Limb (tissue), 2 donors: ENCODE data around the gene SCUBE2.
A peak's percentile ranks its signal among the peaks of the same experiment; 100 is the strongest.

Experiments used
- DNase-seq, 2 donors: peaks; one replicate each; pipeline ENCODE4 v3.0.0-alpha.2; 2016; ENCODE audit errors: extremely low spot score in 2 of 2

The SCUBE2 gene

DNA sequence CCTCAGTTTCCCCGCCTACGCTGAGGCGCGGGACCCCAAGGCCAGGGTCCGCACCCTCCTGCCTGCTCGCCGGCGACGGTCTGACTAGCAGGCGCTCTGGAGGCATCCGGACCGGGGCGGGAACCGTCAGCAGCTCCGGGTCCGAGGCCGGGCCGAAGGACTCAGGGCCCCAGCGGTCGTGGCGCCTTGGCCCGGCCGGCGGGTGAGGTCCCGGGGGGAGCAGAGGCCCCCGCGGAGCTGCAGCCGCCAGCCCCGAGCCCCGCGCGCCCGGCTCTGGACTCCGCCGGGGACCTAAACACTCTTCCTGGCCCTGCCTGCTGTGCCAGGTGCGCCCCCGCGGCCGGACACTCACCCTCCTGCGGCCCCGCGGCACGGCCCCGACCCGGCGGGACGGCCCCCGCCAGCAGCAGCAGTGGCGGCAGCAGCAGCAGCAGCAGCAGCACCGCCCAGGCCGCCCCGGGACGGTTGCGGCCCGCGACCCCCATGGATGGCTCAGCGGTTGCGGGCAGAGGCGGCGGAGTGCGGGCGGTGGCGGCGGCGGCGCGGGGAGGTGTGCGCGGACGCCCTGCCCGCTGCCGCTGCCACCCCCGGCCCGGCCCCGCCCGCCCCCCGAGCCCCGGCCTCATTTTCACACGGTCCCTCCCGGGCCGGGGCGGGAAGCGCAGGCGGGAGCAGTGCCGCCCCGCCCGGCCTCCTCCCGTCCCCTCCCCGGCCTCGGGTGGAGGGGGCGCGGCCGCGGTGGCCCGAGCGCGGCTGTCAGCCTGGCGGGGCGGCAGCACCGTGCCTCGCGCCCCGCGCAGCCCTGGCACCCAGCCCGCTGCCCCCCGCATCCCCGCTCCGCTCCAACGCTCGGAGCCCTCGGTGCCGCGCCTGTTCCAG lies at the start of gene SCUBE2:
TSS of gene SCUBE2 (minus strand) at position 556 of the 879 bp plus-strand sequence. CDS start at position 485, 71 bp downstream.
- peak in 1 of 2 donors; percentile 58 for DNase-seq

GRCh38 chr11:9141186-9141585 lies 49.8 kb upstream of the SCUBE2 start:
- DNase-seq = no peak

- DNase-seq = no peak
These were observed 48.4 kb upstream of the SCUBE2 start for GRCh38 chr11:9139628-9140357.

DNA sequence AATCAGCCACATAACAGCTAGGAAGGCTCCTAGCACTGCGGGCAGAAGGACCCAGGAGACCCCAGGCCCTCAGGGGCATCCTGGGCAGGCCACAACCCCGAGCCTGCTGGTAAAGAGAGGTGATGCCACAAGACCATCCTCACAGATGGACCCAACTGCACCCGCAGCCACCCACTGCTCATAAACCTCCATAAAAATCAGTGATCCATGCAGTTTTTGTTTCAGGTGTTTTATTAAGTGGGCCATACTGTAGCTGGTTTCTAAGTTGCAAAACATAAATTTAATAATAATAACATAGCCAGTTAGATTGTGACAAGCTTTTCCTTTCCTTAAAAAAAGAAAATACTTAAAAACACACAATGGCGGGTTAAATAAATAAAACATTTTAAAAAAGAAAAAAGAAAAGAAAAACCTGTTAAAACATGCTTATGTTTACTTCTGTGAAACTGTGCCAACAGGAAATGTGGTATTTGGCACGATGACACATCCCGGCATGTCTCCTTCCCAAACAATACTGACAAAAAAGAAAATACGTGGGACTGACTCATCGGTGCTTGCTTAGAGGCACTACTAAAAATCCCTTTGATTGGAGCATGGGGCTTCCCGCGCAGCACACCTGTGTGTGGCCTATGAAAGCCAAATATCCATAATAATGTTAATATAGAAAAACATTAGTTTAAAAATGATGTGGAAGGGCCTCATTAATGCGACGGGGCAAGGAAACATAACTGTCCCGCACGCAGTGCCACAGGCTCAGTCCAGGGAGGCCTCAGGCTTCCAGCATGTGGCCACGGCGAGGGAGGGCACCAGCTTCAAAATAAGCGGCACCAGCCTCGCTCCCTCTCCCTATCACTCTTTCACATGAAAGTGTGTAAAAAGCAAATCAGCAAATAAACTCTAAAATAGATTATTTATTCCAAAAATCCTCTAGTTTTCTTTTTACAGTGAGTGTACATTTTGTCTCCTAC lies 47.5 kb upstream of the SCUBE2 start:
- no peak for DNase-seq

GRCh38 chr11:9138133-9138453 lies 46.7 kb upstream of the SCUBE2 start:
- DNase-seq = no peak

GRCh38 chr11:9137293-9138132 lies 46.1 kb upstream of the SCUBE2 start:
- peak; percentile 64 to 87 for DNase-seq

- no peak for DNase-seq
These were observed 45.3 kb upstream of the SCUBE2 start for GRCh38 chr11:9136741-9137140.

GRCh38 chr11:9133956-9134355 lies 42.6 kb upstream of the SCUBE2 start:
- no peak for DNase-seq

- DNase-seq = no peak
These were observed 40.9 kb upstream of the SCUBE2 start for GRCh38 chr11:9132203-9132878.

GRCh38 chr11:9130297-9130696 lies 38.9 kb upstream of the SCUBE2 start:
- no peak for DNase-seq

- DNase-seq = no peak
These were observed 35.2 kb upstream of the SCUBE2 start for GRCh38 chr11:9126636-9127035.

DNA sequence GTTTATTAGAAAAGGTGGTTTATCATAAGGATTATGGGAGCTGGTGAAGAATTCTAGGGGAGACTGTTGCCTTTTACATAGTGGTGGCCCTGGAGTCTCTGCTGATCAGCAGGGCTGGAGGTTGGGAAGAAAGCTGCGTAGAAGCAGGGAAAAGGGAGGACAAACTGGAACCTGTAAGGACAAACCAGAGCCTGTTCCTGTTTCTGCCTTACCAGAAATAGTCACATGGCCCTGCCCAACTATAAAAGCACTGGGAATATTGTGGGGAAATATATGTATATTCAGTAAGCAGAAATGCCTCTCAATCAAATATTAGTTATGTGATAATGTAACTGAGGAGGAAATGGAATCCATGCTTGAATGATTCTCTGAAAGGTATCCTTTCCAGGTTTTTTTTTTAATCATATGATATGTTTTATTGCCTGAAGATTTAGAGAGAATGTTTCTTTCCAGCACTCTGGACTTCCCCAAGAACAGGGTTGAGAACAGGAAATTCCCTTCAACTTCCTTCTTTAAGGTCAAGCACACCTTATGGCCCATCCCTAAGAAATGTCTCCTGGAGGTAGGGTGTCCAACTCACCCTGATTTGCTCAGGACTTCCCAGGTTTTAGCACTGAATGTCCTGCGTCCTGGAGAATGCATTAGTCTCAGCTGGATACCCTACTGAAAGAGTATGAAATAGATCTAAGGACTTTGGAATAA lies 33.9 kb upstream of the SCUBE2 start:
- DNase-seq = no peak

DNA sequence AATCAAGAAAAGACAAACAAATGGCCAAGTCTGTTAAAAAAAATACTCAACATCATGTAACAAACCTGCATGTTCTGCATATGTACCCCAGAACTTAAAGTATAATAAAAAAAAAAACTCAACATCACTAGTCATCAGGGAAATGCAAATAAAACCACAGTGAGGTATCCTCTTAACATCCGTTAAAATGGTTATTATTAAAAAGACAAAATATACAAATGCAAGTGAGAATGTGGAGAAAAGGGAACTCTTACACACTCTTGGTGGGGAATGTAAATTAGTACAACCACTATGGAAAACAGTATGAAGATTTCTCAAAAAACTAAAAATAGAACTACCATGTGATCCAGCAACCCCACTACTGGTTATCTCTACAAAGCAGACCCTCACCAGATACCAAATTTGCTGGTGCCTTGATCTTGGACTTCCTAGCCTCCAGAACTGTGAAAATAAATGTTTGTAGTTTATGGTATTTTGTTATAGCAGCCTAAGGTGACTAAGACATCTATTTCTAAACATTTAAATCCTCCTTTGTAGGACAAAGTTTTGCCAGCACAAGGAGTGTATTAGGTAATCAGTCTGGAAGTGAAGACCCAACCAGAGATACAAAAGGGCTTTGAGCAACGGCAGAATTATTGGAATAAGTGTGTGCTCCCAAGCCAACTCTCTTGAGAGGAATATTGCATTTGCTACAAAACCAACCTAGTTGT lies 32.4 kb upstream of the SCUBE2 start:
- no peak for DNase-seq

DNA sequence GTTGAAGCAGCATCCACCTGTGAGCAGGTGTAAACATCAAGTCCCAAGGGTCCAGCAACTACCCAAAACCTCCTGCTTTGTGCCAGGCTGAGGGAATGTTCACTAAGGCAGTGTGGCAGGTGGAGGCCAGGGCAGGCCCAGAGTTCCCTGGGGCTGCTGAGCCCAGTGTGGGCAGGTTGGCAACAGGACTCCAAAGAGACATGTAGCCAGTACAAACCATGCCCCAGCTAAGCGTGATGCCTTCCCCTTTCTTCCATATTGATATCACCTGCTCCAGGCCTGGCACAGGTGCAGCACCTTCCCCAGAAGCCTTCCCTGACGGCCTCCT lies 30.0 kb upstream of the SCUBE2 start:
- no peak for DNase-seq

GRCh38 chr11:9120664-9121468 lies 29.5 kb upstream of the SCUBE2 start:
- DNase-seq = peak; percentile 19 to 35

DNA sequence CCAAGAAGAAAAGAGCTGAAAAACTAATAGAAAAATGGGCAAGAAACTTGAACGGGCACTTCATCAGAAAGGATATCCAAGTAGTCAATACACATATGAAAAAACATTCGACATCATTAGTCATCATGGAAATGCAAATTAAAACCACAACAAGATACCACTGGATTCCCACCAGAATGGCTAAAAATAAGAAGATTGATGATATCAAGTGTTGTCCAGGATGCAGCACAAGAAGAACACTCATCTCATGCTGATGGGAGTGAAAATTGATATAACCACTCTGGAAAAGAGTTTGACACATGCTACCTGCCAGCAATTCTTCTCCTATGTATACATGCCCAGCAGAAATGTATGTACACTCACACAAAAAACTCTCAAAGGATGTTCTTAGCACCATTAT lies 26.9 kb upstream of the SCUBE2 start:
- DNase-seq = no peak

DNA sequence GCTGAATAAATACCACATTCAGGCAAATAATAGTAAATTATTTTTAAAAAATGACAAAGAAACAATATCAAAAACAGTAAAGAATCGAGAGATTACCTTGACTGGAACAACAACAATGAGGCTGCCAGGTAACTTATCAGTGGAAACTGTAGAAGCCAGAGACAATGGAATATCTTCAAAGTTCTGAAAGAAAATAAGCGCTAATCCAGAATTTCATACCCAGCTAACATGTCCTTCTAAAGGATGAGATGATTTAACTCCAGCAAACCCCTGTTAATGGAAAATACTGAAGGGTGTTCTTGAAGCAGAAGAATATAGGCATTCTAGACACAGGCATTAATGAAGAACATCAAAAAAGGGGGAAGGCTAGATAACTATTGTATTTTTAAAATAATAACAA lies 20.7 kb upstream of the SCUBE2 start:
- no peak for DNase-seq
